ENCODE data around the gene NUTM2F. TPM values are rescaled to one million over a fixed set of nuclear protein-coding genes. Genes with fewer than 3 reads are reported as not detected.

Gene NUTM2F
- total and polyA plus RNA-seq, 9 of the 15 experiments (the other 6 are each of a cell fraction or from before 2014, with no cell fraction given), result 0.04 TPM; not detected in 8

DNA sequence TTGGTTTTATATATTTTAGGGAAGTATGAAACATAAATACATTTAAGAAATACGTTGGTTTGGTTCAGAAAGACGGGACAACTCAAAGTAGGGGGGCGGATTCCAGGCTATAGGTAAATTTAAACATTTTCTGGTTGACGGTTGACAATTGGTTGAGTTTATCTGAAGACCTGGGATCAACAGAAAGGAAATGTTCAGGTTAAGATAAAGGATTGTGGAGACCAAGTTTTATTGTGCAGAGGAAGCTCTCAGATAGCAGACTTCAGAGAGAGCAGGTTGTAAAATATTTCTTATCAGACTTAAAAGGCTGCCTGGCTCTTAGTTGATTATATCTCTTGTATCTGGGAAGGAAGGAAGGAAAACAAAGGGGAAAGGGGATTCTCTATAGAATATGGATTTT is 51.4 kb downstream of the NUTM2F start (continued):
- TF ChIP-seq ZNF175 (CRISPR knock-in tag; IDR thresholded peaks at IDR 0.05; ENCODE audit: low read depth), result peak; percentile 8; the same call in 1 of the 2 replicates

DNA sequence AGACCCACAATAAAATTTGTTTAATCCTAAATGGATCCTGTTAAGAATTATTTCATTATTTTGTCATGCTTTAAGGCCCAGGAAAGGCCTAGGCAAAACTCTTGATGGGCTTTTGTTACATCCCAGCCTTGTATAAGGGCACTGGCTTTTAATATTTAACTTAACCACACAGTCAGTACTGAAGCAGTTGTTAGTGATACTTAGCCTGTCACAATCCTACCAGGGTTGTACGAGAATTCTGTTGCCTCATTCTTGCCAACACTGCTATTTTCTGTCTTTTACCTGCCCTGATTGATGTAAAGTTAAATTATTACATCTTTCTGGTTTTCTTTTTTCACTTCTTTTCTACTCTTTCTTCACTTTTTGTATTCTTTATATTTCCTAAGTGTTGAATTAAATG is 58.4 kb downstream of the NUTM2F start:
- H3K36me3 ChIP-seq (ENCODE audit: control insufficient read depth, insufficient read depth, low read length), result peaks cover 3% of the 10 kb centered on the region; the same call in 1 of the 3 replicates
- POLR2A ChIA-PET, result no interaction called here
- ATAC-seq (no peak), DNase-seq (ENCODE audit: extremely low read depth in 1 of 4, low spot score in 3 of 4) (no peak), FAIRE-seq (no peak)
- TF ChIP-seq, protein P1, sequence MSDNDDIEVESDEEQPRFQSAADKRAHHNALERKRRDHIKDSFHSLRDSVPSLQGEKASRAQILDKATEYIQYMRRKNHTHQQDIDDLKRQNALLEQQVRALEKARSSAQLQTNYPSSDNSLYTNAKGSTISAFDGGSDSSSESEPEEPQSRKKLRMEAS (CRISPR knock-in tag; IDR thresholded peaks at IDR 0.05), result no peak
- H3K4me1 ChIP-seq (replicated peaks in 1 of 2; ENCODE audit: control insufficient read depth in 2 of 2, insufficient read depth in 2 of 2, low read length in 2 of 2), result no peaks in the 10 kb centered on the region; a peak in 2 of 5 replicates
- CTCF ChIA-PET (ENCODE audit: low intra/inter-chr PET ratio), result no interaction called here
- H3K27me3 ChIP-seq (ENCODE audit: control insufficient read depth in 2 of 2, insufficient read depth in 2 of 2, low read length in 2 of 2), result no peaks in the 10 kb centered on the region
- peak overlapping the region; percentile 51; the same call in 2 of the 3 replicates for H3K27ac ChIP-seq (ENCODE audit: extremely low read depth, low read depth, low read length)
- H3K4me2 ChIP-seq (ENCODE audit: insufficient read depth, low read length), result no peak overlapping the region
- no peak overlapping the region for H3K9ac ChIP-seq (ENCODE audit: insufficient read depth in 1 of 2, low read depth in 2 of 2, low read length in 2 of 2)
- H4K20me1 ChIP-seq (replicated peaks; ENCODE audit: control insufficient read depth, insufficient read depth, low read length), result no peaks in the 10 kb centered on the region
- H3K79me2 ChIP-seq (ENCODE audit: control insufficient read depth, insufficient read depth, low read length), result peaks cover 51% of the 10 kb centered on the region
- peaks cover 12% of the 10 kb centered on the region for H3K9me3 ChIP-seq (replicated peaks; ENCODE audit: control insufficient read depth, insufficient read depth, low read depth, low read length)
- BruUV-seq (replicated peaks), result no TSS peak
- H3K4me3 ChIP-seq, result no peak overlapping the region
- 0 out of 2 replicates have a peak overlapping the region, but pooled peaks have one; percentile 27 for H2AFZ ChIP-seq (ENCODE audit: low read depth, low read length)
- 68% methylated on average over 1 of the region's 1 CpG for WGBS (ENCODE audit: insufficient coverage, low coverage, missing lambda C conversion rate)
- intact Hi-C loops (cut with micrococcal nuclease), result no loop called here
- no peaks in the 10 kb centered on the region for H3K9me1 ChIP-seq (ENCODE audit: control insufficient read depth, insufficient read depth, low read length)
- in situ Hi-C loops (cut with MboI), result no loop called here

DNA sequence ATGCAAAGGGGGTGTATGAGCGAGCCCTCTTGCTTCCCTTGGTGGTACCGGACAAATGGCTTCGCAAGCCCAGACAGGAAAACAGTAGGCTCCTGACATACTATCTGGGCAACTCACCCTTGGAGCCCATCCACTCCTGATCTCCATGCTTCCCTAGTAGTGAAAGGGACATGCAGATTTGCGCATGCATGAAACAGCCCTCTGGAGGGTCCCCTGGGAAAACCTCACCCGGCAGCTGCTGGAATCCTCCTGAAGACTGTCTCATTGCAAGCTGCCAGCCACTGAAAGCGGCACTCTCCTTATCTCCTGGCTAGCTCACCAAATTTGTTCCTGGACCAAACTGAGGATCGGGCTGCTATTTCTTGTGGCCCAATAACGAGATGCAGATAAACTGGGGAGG is 59.2 kb downstream of the NUTM2F start:
- WGBS (ENCODE audit: insufficient coverage, low coverage, missing lambda C conversion rate), result 55% methylated on average over 8 of the region's 8 CpGs
- H4K20me1 ChIP-seq (replicated peaks; ENCODE audit: control insufficient read depth, insufficient read depth, low read length), result no peaks in the 10 kb centered on the region
- ChIA-PET POLR2A (interaction anchor here (1.5 kb wide), 1 partner anchor 10 kb away, joined by 5 read pairs; the partner anchor contains the start of gene ZNF169), CTCF (ENCODE audit: low intra/inter-chr PET ratio) (no interaction called here)
- H3K27me3 ChIP-seq (ENCODE audit: control insufficient read depth in 2 of 2, insufficient read depth in 2 of 2, low read length in 2 of 2), result no peaks in the 10 kb centered on the region
- peak overlapping the region; percentile 54 for H2AFZ ChIP-seq (ENCODE audit: low read depth, low read length)
- H3K9me1 ChIP-seq (ENCODE audit: control insufficient read depth, insufficient read depth, low read length), result no peaks in the 10 kb centered on the region
- H3K9me3 ChIP-seq (replicated peaks; ENCODE audit: control insufficient read depth, insufficient read depth, low read depth, low read length), result peaks cover 12% of the 10 kb centered on the region
- in situ Hi-C loops (cut with MboI), result no loop called here
- peak overlapping the region; percentile 37 for H3K27ac ChIP-seq (ENCODE audit: extremely low read depth, low read depth, low read length)
- FAIRE-seq (no peak), DNase-seq (ENCODE audit: extremely low read depth in 1 of 4, low spot score in 3 of 4) (peak in 1 of 4 experiments; percentile 41), ATAC-seq (peak; percentile 78)
- H3K4me3 ChIP-seq, result no peak overlapping the region
- intact Hi-C loops (cut with micrococcal nuclease), result no loop called here
- no TSS peak for BruUV-seq (replicated peaks)
- no peaks in the 10 kb centered on the region; a peak in 1 of 5 replicates for H3K4me1 ChIP-seq (replicated peaks in 1 of 2; ENCODE audit: control insufficient read depth in 2 of 2, insufficient read depth in 2 of 2, low read length in 2 of 2)
- H3K4me2 ChIP-seq (ENCODE audit: insufficient read depth, low read length), result peak overlapping the region; percentile 10; the same call in 1 of the 2 replicates
- no peak overlapping the region for H3K9ac ChIP-seq (ENCODE audit: insufficient read depth in 1 of 2, low read depth in 2 of 2, low read length in 2 of 2)
- peaks cover 49% of the 10 kb centered on the region for H3K79me2 ChIP-seq (ENCODE audit: control insufficient read depth, insufficient read depth, low read length)
- H3K36me3 ChIP-seq (ENCODE audit: control insufficient read depth, insufficient read depth, low read length), result peaks cover 4% of the 10 kb centered on the region; the same call in 1 of the 3 replicates
- TF ChIP-seq ZSCAN32 (CRISPR knock-in tag; IDR thresholded peaks at IDR 0.05), result no peak
- TF ChIP-seq ZNF347 (CRISPR knock-in tag; IDR thresholded peaks at IDR 0.05; ENCODE audit: low read depth), result no peak
- no peak for TF ChIP-seq KHSRP (IDR thresholded peaks at IDR 0.05)
- TF ChIP-seq, protein P2, sequence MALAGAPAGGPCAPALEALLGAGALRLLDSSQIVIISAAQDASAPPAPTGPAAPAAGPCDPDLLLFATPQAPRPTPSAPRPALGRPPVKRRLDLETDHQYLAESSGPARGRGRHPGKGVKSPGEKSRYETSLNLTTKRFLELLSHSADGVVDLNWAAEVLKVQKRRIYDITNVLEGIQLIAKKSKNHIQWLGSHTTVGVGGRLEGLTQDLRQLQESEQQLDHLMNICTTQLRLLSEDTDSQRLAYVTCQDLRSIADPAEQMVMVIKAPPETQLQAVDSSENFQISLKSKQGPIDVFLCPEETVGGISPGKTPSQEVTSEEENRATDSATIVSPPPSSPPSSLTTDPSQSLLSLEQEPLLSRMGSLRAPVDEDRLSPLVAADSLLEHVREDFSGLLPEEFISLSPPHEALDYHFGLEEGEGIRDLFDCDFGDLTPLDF (CRISPR knock-in tag; IDR thresholded peaks at IDR 0.05), result no peak
- no peak for TF ChIP-seq SAFB (IDR thresholded peaks at IDR 0.05; ENCODE audit: borderline replicate concordance, low read depth, low read length)
- TF ChIP-seq ESRRA (IDR thresholded peaks at IDR 0.05; ENCODE audit: borderline replicate concordance, low read depth), result no peak
- TF ChIP-seq PRPF4 (IDR thresholded peaks at IDR 0.05; ENCODE audit: insufficient read depth, low read depth, low read length, poor library complexity, severe bottlenecking), result no peak
- TF ChIP-seq MBD2 (IDR thresholded peaks at IDR 0.05; ENCODE audit: borderline replicate concordance, low read depth), result no peak
- TF ChIP-seq NR2C2 (CRISPR knock-in tag; IDR thresholded peaks at IDR 0.05), result no peak
- TF ChIP-seq NR2C2 (tag; IDR thresholded peaks at IDR 0.05), result no peak
- TF ChIP-seq CBX3 (IDR thresholded peaks at IDR 0.05; ENCODE audit: borderline replicate concordance in 1 of 2, low read length in 2 of 2), result no peak
- no peak for TF ChIP-seq SMARCA5 (IDR thresholded peaks at IDR 0.05)
